IPS DF 4.7 (cell line): Measurements from ENCODE around the gene DUSP23.

Experiments used
- DNase-seq: peaks from one replicate; pipeline ENCODE4 v3.0.0-alpha.2; 2013; ENCODE audit warnings: low spot score; ENCODE audit errors: extremely low read depth

The DUSP23 gene

GRCh38 chr1:159780583-159781582 lies at the start of gene DUSP23:
DUSP23 (plus strand) TSS chr1:159780962; CDS start chr1:159781101, 139 bp downstream.
- peak; percentile 91 for DNase-seq

DNA sequence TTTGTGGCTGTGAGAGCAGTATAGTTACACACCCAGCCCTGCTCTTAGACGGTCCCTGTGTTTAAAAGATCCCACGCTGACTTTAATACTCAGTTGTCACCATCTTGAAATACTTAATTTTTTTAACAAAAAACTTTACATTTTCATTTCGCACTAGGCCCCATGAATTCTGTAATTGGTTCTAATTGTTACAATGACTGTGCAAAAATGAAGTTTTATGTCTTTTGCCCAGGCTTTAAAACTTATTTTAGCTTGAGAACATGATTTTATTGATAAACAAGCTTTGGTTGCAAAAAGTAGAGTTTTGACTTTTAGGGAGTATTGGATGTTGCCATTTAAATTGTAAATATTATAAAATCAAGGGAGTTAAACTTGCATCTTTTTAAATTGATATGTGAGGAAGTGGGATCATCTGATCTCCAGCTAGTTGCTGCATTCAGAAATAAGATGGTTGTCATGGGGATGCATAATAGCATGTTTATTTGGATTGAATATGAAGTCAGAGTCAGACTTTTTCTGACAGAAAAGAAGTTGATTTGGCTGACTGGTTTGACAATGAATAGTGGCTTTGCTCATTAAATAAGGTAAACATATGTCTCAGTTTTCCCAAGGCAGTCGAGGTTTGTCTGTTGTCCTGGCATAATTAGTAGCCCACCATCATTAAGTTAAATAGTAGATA lies 43.4 kb upstream of the DUSP23 start:
- DNase-seq = no peak

GRCh38 chr1:159743651-159744410 lies 36.9 kb upstream of the DUSP23 start:
- no peak for DNase-seq

GRCh38 chr1:159746666-159747065 lies 34.1 kb upstream of the DUSP23 start:
- no peak for DNase-seq

- DNase-seq = no peak
Measured at GRCh38 chr1:159748370-159748769, 32.4 kb upstream of the DUSP23 start.

DNA sequence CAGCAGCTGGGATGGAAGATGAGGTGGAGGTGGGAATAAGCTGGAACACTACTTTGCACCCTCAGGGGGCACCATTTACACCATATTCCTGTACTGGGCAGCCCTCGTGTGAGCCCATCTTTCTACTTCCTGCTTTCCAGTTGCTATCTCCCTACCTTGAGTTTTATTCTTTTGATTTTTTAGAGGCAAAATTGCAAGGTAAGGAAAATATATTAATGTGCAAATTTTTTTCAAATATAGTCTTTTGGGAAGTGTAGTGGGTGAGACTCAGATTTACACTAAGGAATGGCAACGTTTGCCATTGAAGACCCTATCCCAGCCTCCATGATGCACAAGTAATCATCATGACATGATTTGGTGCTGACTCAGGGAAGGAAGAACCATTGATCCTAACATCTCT lies 31.1 kb upstream of the DUSP23 start:
- DNase-seq = no peak

- DNase-seq = no peak
Measured at GRCh38 chr1:159750621-159751020, 30.1 kb upstream of the DUSP23 start.

DNA sequence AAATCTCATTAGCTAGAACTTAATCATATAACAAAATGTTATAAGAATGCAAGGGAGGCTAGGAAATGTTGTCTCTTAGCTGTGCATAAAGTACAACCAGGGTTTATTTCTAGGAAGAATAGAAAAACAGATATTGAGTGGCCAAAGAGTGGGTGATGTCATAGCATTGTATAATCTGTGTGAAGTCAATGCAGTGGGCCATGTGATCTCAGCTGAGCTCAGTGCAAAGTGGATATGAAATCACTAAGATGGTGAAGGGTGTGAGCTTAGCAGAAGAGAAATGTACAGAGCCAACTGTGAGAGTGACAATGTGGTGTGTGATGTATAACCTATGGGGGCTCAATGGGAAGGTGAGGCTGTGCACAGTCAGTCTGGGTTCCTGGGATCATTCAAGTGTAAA lies 29.7 kb upstream of the DUSP23 start:
- DNase-seq = no peak

DNA sequence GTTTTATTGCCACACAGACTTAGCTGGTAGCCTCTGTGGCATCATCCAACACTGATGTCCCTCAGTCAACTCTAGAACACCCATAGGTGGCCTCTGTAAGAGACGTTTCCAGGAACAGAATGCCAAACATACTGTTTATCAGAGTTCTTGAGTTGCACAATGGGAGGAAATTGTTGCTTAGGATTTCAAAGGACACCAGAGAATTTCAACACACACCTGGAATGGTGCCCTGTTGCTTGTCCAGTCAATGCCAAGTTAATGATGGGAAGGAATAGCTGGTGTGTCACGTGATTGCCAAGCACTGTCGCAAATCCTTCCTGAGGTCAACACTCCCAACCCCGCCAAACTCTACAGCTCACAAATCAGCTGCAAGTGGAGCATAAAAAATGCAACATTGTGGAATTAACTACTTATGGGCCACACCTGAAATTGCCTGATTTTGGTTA lies 28.6 kb upstream of the DUSP23 start:
- no peak for DNase-seq

- no peak for DNase-seq
Measured at GRCh38 chr1:159753386-159753785, 27.4 kb upstream of the DUSP23 start.

DNA sequence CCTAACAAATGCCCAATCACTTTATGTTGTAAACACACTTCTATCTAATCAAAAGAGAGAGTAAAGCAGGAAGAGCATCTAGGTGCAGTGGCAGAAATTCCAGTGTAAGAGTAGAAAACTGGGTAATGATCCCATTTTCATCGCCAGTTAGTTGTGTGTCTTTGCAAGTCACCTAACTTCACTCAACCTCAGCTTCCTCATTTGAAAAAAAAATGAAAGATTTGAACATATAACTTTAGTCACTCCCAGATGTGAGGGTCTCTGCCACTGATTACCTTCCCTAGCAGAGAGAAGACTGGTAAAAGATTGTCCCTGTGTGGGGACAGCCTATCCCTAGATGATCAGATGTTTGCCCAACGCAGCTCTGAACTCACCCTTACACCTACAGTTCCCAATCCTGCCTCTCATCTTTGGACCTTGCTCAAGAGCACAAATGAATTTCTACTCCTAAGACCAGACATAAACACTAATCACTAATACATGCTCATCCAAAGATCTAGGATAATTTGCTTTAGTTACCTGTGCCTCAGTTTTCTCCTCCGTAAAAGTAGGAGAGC lies 25.2 kb upstream of the DUSP23 start:
- DNase-seq = no peak

DNA sequence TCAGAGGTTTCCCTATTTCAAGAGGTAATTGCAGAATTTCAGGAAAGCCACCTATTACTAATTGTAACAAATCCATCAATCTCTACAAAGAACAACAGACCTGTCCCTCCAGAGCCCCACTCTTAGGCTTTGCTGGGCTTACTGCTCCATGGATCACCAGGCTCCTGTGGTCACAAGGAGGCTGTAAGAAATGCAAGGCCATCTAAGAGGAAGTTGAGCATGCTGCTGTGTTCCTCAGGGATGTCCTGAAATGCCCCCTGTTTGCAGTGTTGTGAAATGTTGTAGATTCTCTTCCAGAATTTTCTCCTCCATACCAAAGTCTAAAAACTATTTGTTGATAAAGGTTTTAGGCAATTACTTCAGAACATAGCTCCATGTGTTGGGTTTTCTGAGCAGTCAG lies 24.4 kb upstream of the DUSP23 start:
- DNase-seq = no peak

DNA sequence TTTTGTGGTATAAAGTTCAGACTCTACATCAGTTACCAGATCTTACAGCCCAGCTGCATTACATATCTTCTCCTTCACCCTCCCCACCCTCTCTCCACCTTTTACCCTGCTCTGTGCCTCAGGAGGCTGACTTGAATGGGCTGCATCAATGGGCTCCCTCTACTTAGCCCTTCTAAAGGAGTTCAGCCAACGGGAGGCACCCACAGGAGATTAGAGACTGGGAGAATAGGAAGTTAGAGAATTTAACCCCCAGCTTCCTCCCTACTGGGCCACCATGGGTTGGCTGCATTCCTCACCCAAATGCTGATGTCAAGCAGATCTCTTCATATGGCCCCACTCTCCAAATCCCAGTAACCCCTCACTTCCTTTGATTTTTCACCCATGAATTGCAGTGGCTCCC lies 17.1 kb upstream of the DUSP23 start:
- no peak for DNase-seq

DNA sequence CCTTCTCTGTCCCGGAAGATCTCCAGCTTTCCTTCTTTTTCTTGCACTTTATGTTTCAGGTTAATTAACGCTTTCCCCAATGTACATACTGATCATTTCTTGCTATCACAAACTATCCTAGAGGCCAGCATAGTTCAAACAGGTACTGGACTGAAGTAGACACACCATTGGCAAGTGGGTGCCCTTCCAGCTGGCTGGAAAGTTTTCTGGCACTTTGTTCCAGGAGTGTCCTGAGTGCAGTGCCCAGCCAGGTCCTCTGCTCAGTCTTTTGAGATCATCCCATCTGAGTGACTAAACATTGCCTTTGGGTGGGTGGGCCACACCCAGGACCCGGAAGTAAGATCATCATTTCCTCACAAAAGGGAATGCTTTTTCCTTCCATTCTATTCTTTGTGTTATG lies 15.0 kb upstream of the DUSP23 start:
- no peak for DNase-seq

GRCh38 chr1:159771127-159771895 lies 9.5 kb upstream of the DUSP23 start:
- DNase-seq = no peak

- DNase-seq = no peak
Measured at GRCh38 chr1:159774465-159774864, 6.3 kb upstream of the DUSP23 start.

GRCh38 chr1:159775716-159776115 lies 5.0 kb upstream of the DUSP23 start:
- no peak for DNase-seq

DNA sequence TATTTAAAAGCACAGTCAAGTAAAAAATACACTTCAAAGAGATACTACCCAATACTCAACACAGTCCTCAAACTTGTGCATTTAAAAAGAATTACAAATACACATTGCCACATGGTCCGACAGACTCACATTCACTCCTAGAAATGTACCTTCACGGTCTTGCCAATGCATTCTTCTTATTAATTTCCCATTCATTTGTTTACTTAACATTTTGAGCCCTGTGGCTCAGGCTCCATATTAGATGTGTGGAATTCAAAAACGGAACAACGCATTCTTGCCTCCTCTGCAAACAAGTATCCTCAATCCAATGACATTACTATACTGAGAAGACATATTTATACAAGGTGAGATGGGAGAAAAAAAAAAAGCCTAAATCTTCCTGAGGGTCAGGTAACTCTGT lies 2.5 kb upstream of the DUSP23 start:
- no peak for DNase-seq

DNA sequence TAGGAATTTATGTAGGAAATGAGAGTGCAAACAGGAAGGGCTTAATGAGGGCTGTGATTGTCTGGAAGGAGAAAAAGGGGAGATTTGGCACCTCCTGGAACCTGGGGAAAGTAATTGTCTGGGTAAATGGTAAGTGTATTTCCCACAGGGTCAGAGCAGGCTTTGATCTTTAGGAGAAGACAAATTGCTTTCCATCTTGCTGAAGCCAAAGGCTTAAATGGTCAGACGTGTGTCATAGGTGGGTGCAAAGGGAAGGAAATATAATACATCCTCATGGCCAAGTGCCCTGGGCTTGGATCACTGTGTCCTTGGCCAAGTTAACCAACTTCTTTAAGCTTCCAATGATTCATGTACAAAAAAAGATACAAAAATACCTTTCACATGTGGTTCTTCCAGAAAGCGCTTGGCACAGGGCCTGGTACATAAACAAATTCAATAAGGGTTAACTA lies 1.3 kb upstream of the DUSP23 start:
- DNase-seq = no peak

DNA sequence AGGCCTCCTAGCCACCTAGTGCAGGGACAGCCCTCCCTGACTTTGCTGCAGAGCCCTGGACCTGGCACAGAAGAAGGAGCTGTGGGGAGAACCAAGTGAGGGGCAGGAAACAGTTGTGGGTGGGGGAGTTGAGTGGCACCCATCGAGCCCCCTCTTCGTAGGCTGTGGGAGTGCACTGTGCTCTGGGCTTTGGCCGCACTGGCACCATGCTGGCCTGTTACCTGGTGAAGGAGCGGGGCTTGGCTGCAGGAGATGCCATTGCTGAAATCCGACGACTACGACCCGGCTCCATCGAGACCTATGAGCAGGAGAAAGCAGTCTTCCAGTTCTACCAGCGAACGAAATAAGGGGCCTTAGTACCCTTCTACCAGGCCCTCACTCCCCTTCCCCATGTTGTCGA lies 1.2 kb downstream of the DUSP23 start:
- no peak for DNase-seq

GRCh38 chr1:159783724-159784123 lies 3.0 kb downstream of the DUSP23 start:
- DNase-seq = no peak
